Chondrocyte (in vitro differentiated cells): ENCODE results near the gene CCDC88C. TPM values are rescaled to one million over a fixed set of nuclear protein-coding genes. Genes with fewer than 3 reads are reported as not detected.
A peak's percentile ranks its signal among the peaks of the same experiment; 100 is the strongest.

Experiments
- DNase-seq: peaks from one replicate; pipeline ENCODE4 v3.0.0; 2021; ENCODE audit warnings: mixed read lengths, low spot score
- H3K27ac Mint-ChIP-seq: one replicate; pipeline ENCODE4 v1.8.0; 2021; ENCODE audit warnings: mild to moderate bottlenecking, moderate library complexity, mixed read lengths; ENCODE audit not compliant: unreplicated experiment
- H3K27me3 Mint-ChIP-seq: 2 replicates; pipeline ENCODE4 v1.8.0; 2021; ENCODE audit warnings: low read depth, mixed read lengths
- H3K36me3 Mint-ChIP-seq: 2 replicates; pipeline ENCODE4 v1.8.0; 2021; ENCODE audit warnings: low read depth, mixed read lengths
- H3K4me1 Mint-ChIP-seq: 2 replicates; pipeline ENCODE4 v1.8.0; 2021; ENCODE audit warnings: low read depth, mild to moderate bottlenecking, mixed read lengths
- H3K4me3 Mint-ChIP-seq: one replicate; pipeline ENCODE4 v1.8.0; 2021; ENCODE audit warnings: mild to moderate bottlenecking, moderate library complexity, mixed read lengths; ENCODE audit not compliant: unreplicated experiment
- H3K9me3 Mint-ChIP-seq: 2 replicates; pipeline ENCODE4 v1.8.0; 2021; ENCODE audit warnings: low read depth, mixed read lengths
- total RNA-seq: library from RNA; stranded (reverse); gene quantifications from 3 replicates; pipeline ENCODE4 v1.2.1, GENCODE V29; 2021
- TF ChIP-seq, protein P1 (sequence below): fragments of 200-600 bp; sonication (generic); IDR thresholded peaks from 2 replicates; pipeline ENCODE4 v1.5.0; 2021; ENCODE audit warnings: antibody characterized with exemption, mild to moderate bottlenecking, moderate library complexity

The CCDC88C gene
- total RNA-seq, 1 donor from 2014 or later: 2.3 TPM

DNA sequence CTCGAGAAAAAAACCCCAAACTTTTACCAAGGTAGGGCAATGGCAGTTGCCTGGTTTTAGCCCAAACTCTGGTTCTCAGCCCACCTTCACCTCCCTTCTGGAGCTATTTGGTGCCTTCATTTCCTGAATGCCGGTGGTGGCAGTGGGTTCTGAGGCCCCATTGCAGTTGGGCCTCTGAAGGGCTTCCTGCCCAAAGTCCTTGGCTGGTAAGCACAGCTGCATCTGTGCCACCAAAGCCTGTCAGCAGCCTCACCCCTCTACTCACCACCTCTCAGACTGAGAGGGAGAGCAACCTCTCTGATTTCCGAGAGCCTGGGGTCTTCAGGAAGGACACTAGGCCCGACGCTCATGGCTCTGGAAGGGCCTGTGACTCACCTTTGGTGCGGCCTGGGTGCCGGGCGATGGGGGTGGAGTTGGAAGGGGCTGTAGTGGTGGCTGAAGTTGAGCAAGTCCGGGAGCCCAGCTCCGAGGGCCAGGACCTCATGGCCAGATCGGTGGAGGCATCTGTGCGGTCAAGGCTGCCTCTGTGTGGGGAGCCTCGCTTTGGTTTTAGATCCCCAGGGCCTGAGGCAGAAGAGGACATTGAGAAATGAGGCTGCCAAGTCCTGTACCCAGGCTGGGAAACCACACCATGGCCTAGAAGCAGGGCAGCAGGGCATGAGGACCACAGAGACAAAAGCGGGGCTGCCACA lies 134.5 kb downstream of the CCDC88C start:
- Mint-ChIP-seq H3K27ac (peak overlapping the region; percentile 87), H3K4me3 (no peak overlapping the region), H3K36me3 (peaks cover 2% of the 10 kb centered on the region), H3K4me1 (peaks cover 23% of the 10 kb centered on the region), H3K9me3 (peaks cover 4% of the 10 kb centered on the region), H3K27me3 (no peaks in the 10 kb centered on the region)
- DNase-seq: no peak
- TF ChIP-seq, protein P1, sequence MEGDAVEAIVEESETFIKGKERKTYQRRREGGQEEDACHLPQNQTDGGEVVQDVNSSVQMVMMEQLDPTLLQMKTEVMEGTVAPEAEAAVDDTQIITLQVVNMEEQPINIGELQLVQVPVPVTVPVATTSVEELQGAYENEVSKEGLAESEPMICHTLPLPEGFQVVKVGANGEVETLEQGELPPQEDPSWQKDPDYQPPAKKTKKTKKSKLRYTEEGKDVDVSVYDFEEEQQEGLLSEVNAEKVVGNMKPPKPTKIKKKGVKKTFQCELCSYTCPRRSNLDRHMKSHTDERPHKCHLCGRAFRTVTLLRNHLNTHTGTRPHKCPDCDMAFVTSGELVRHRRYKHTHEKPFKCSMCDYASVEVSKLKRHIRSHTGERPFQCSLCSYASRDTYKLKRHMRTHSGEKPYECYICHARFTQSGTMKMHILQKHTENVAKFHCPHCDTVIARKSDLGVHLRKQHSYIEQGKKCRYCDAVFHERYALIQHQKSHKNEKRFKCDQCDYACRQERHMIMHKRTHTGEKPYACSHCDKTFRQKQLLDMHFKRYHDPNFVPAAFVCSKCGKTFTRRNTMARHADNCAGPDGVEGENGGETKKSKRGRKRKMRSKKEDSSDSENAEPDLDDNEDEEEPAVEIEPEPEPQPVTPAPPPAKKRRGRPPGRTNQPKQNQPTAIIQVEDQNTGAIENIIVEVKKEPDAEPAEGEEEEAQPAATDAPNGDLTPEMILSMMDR: no peak

DNA sequence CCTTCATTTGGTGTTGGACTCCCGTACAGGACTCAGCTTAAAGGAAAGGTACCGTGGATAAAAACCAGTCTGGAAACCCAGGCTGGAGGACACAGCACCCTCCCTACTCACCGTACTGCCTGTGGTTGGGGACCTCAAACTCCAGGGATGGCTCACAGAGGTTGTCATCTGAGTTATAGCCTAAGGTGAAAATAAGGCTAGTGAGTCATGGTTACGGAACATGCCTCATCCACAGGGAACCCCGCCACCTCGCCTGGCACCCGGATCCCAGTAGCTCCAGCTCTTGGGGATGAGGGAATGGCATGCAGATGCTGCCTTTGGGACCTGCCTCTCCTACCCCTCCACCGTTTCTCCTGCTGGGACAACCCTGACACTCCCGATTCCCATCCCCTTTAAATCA lies 136.3 kb downstream of the CCDC88C start:
- Mint-ChIP-seq H3K27ac (no peak overlapping the region), H3K4me3 (no peak overlapping the region), H3K9me3 (peaks cover 4% of the 10 kb centered on the region), H3K27me3 (no peaks in the 10 kb centered on the region), H3K36me3 (peaks cover 2% of the 10 kb centered on the region), H3K4me1 (peaks cover 23% of the 10 kb centered on the region)
- DNase-seq: no peak
- TF ChIP-seq, protein P1: no peak

DNA sequence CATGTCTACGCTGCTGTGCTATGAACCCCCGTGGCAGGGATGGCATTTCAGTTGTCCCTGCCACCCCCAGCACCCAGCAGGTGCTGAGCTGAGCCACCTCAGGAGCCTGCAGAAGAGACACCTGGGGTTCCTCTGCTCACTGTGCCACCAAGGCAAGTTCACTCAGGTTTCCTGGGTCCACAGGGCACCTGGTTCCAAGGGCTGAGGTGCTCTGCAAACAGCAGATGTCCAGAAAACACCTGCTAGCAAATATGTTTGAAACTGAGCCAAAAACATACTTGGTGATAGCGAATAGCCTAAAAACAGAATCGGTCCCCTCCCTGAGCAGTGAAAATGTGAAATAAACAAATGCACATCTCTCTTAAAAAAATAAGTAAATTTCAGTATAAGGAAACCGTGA lies 137.5 kb downstream of the CCDC88C start:
- TF ChIP-seq, protein P1: no peak

DNA sequence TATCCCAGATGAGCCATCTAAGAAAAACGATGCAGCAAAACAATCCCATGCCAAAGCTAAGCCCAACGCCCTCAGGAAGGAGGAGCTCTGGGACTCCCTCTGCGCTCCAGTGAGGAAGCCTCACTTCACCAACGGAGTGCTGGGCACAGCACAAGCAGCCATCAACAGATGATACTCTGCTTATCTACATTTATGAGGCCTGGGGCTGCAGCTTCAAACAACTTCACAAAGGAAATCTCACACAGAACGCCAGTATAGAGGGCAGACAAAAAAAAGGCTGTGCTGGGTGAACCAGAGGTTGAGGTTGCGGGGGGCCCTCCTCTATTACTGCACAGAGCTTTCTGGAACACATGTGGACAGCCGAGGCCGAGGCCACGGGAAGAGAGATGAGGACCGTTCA lies 138.3 kb downstream of the CCDC88C start:
- Mint-ChIP-seq H3K27me3 (no peaks in the 10 kb centered on the region), H3K4me1 (peaks cover 13% of the 10 kb centered on the region), H3K9me3 (peaks cover 4% of the 10 kb centered on the region), H3K36me3 (peaks cover 2% of the 10 kb centered on the region), H3K27ac (no peak overlapping the region), H3K4me3 (no peak overlapping the region)
- TF ChIP-seq, protein P1: no peak
- no peak for DNase-seq

More for the DNA sequence above, 137.5 kb downstream of the CCDC88C start:
- Mint-ChIP-seq H3K4me3 (no peak overlapping the region), H3K36me3 (peaks cover 2% of the 10 kb centered on the region), H3K4me1 (peaks cover 21% of the 10 kb centered on the region), H3K27me3 (no peaks in the 10 kb centered on the region), H3K27ac (no peak overlapping the region), H3K9me3 (peaks cover 4% of the 10 kb centered on the region)
- no peak for DNase-seq

DNA sequence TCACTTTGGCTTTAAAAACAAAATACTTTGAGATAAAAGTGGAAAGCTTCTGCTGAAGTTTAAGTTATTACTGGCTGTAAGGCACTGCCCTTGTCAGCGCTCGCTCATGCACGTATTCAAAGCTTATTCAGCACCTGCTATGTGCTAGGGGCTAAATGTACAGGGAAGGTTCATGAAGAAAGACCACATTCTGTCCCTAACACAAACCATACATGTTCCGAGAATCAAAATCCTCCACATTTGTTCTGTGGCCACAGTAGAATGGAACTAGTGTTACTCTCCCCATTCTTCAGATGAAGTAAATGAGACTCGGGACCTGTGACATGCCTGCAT lies 139.3 kb downstream of the CCDC88C start:
- Mint-ChIP-seq H3K36me3 (peaks cover 2% of the 10 kb centered on the region), H3K9me3 (peaks cover 4% of the 10 kb centered on the region), H3K4me1 (peaks cover 3% of the 10 kb centered on the region), H3K27ac (no peak overlapping the region), H3K4me3 (no peak overlapping the region), H3K27me3 (no peaks in the 10 kb centered on the region)
- DNase-seq: no peak
- TF ChIP-seq, protein P1: no peak
